IPS-20b (cell line): ENCODE measurements around the gene EMILIN2.
"Not testable (repeated sequence)": the region's sequence is repeated elsewhere in the genome, so short reads cannot be mapped to it uniquely, and the experiment has no call there.

Experiments
- H3K27ac ChIP-seq: one replicate; pipeline ENCODE4 v1.5.1; 2013; ENCODE audit warnings: low read length
- H3K27me3 ChIP-seq: 2 replicates; pipeline ENCODE4 v1.6.1; 2013; ENCODE audit warnings: mild to moderate bottlenecking, low read length, inconsistent platforms; ENCODE audit not compliant: insufficient read depth
- H3K36me3 ChIP-seq: 2 replicates; pipeline ENCODE4 v1.6.1; 2013; ENCODE audit warnings: low read depth, mild to moderate bottlenecking, inconsistent platforms, low read length, moderate library complexity; ENCODE audit not compliant: insufficient read depth
- H3K4me1 ChIP-seq: 2 replicates; pipeline ENCODE4 v1.6.1; 2013; ENCODE audit warnings: mild to moderate bottlenecking, control low read depth, inconsistent platforms, low read length, moderate library complexity; ENCODE audit not compliant: insufficient read depth
- H3K4me3 ChIP-seq: 2 replicates; pipeline ENCODE4 v1.5.1; 2013; ENCODE audit warnings: mild to moderate bottlenecking, low read length, inconsistent platforms
- H3K9ac ChIP-seq: 2 replicates; pipeline ENCODE4 v1.6.1; 2013; ENCODE audit warnings: low read depth, mild to moderate bottlenecking, inconsistent platforms, low read length, moderate library complexity
- H3K9me3 ChIP-seq: 2 replicates; pipeline ENCODE4 v1.6.1; 2013; ENCODE audit warnings: mild to moderate bottlenecking, low read depth, low read length, inconsistent platforms; ENCODE audit not compliant: insufficient read depth

The EMILIN2 gene

DNA sequence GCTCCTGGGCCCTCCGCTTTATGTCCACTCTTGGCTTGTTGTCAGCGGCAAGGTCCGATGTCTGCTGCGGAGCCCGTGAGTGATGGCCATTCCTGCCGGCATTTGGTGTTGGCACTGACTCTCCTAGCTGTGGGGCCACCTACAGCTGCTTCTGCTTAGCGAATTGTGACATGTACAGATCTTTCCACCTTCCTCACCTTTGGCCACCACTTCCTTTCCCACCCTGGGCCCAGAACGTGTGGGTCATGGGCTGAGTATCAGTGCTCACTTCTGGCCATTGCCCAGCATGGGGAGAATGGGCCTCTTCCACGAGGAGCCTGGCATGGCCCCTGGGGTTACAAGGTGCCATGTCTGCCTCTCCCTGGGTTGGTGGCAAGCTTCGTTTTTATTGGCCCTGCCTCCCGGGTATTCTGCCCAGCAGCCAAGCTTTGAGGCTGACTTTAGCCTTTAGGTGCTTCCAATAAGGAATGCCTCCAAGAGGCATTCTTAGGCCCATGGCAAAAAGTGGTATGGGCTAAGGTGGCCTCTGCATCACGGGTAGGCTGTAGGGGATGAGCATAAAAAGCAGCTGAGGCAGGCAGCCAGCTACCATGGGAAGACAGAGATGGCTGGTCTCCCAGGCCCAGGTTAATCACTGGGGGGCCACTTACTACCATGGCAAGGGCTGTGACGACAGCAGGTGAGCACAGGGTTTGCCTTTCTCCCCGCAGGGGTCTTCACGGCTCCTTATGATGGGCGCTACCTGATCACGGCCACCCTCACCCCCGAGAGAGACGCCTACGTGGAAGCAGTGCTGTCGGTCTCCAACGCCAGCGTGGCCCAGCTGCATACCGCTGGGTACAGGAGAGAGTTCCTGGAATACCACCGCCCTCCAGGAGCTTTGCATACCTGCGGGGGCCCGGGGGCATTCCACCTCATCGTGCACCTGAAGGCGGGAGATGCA, 65.8 kb downstream of the EMILIN2 start:
- Histone ChIP-seq H3K27me3 (no peaks in the 10 kb centered on the region; the same call in 1 of the 2 replicates), H3K4me1 (peaks cover 21% of the 10 kb centered on the region), H3K36me3 (peaks cover 43% of the 10 kb centered on the region), H3K9ac (no peak overlapping the region), H3K9me3 (no peaks in the 10 kb centered on the region), H3K27ac (no peak overlapping the region), H3K4me3 (no peak overlapping the region)

DNA sequence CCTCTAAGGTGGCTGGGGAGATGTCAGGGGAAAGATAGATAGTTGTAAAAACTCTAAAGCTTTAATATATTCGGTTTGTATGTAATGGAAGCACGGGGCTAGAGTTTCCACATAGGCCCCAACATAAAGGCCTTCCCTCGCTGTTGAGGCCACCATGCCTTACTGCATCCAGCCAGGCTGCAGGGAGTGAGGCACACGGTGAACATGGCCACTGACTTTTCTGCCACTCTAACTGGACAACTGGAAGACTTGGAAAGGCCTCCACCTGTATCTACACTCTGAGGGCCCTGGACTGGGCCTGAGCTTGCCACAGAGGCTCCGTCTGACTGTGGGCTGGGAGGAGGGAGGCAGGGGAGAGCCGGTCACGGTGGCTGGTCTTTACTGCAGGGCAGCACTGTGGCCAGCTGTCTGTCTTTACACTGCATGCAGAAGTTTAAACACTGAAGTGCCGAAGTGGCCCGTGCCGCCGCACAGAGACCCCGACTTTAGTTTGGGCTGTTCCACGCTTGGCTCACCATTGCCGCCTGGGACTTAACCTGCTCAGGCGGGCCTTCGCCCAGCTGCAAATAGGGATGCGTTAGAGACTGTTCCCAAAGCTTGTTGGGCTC, 66.7 kb downstream of the EMILIN2 start:
- peaks cover 48% of the 10 kb centered on the region for H3K36me3 ChIP-seq

DNA sequence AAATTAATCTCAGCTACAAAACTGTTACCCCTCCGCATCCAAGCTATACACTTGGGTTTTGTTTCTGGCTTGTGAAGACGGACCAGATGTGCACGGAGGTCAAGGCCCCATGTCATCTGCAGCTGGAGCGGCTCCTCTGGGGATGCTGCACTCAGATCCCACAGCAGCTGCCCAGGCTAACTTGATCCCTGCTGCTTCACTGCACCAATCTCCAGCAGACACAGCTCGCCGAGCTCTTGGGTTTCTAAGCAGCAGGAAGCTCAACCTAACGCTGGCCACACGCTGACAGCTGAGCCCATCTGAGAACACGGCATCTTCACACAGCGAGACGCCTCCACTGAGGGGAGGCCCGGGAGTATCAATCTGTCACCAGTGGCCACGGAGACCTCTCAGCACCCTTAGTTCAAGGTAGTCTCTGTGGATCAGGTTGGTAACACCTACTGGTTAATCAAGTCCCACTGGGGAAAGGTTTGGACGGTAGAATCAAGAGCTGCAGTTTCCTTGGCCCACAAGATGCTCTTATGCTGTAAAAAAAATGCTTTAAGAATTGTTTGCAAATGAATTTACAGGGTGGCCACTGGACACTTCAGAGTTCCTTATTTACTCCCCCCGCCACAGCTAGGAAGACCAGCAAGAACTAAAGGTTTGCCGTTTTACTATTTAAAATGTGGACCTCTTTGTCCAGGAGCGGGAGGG, 67.5 kb downstream of the EMILIN2 start:
- Histone ChIP-seq H3K27me3 (no peaks in the 10 kb centered on the region), H3K36me3 (peaks cover 49% of the 10 kb centered on the region), H3K27ac (no peak overlapping the region), H3K4me1 (peaks cover 23% of the 10 kb centered on the region), H3K9ac (no peak overlapping the region), H3K4me3 (no peak overlapping the region), H3K9me3 (no peaks in the 10 kb centered on the region)

More for the DNA sequence above, 66.7 kb downstream of the EMILIN2 start:
- no peaks in the 10 kb centered on the region for H3K27me3 ChIP-seq
- no peak overlapping the region for H3K9ac ChIP-seq
- peaks cover 23% of the 10 kb centered on the region for H3K4me1 ChIP-seq
- no peak overlapping the region for H3K4me3 ChIP-seq
- H3K9me3 ChIP-seq: no peaks in the 10 kb centered on the region
- no peak overlapping the region for H3K27ac ChIP-seq

DNA sequence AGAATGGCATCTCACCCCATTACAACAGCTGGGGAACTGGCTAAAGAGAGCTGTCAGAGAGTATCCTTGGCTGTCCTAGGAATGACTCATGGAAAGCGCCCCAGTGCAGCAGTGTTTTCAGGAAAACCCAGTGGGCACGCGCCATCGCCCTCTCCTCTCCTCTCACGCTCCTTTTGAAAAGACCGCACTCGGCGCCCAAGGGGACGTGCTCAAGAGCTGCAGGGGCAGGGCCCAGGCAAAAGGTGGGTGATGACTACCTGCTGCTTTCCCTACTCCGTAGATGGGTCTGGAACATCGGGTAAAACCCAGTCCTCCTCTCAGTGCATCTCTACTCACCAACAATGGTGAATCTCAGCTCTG, 68.1 kb downstream of the EMILIN2 start:
- peaks cover 23% of the 10 kb centered on the region for H3K4me1 ChIP-seq
- no peak overlapping the region for H3K9ac ChIP-seq
- no peak overlapping the region for H3K27ac ChIP-seq
- peaks cover 48% of the 10 kb centered on the region for H3K36me3 ChIP-seq
- no peaks in the 10 kb centered on the region for H3K9me3 ChIP-seq
- no peaks in the 10 kb centered on the region for H3K27me3 ChIP-seq
- no peak overlapping the region for H3K4me3 ChIP-seq

DNA sequence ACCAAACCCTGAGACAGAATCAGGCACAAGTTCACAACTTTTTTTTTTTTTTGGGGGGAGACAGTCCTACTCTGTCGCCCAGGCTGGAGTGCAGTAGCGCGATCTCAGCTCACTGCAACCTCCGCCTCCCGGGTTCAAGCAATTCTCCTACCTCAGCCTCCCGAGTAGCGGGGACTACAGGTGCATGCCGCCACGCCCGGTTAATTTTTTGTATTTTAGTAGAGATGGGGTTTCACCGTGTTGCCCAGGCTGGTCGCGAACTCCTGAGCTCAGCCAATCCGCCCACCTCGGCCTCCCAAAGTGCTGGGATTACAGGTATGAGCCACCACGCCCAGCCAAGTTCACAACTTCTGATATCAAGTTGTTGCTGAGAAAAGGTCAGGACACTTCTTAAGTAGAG, 68.7 kb downstream of the EMILIN2 start:
- H3K4me3 ChIP-seq, H3K27me3 ChIP-seq, H3K27ac ChIP-seq, H3K9me3 ChIP-seq, H3K9ac ChIP-seq: not testable (repeated sequence)
- Histone ChIP-seq H3K4me1 (peaks cover 23% of the 10 kb centered on the region), H3K36me3 (peaks cover 49% of the 10 kb centered on the region)

DNA sequence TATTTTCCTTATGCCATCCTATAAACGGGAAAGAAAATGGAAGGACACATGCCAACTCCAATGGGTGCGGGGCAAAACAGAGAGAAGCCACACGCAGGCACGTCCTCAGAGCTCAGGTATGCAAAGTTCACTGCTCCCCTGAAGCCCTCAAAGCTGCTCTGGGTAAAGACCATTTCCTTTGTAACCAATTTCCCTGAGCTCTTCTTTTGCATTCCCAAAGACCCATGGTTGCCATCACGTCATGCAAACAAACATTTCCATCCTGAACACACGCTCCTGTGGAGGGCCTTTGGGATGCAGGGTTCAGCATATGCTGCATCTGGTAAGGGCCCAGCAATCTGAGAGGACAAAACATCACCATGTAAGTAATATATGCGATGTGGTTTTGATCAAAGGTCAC, 69.4 kb downstream of the EMILIN2 start:
- no peaks in the 10 kb centered on the region for H3K9me3 ChIP-seq
- no peaks in the 10 kb centered on the region for H3K27me3 ChIP-seq
- peaks cover 52% of the 10 kb centered on the region for H3K36me3 ChIP-seq
- H3K9ac ChIP-seq: peak overlapping the region; percentile 20; the same call in 1 of the 2 replicates
- H3K4me3 ChIP-seq: peak overlapping the region; percentile 11; the same call in 1 of the 2 replicates
- H3K27ac ChIP-seq: no peak overlapping the region
- peaks cover 23% of the 10 kb centered on the region for H3K4me1 ChIP-seq

DNA sequence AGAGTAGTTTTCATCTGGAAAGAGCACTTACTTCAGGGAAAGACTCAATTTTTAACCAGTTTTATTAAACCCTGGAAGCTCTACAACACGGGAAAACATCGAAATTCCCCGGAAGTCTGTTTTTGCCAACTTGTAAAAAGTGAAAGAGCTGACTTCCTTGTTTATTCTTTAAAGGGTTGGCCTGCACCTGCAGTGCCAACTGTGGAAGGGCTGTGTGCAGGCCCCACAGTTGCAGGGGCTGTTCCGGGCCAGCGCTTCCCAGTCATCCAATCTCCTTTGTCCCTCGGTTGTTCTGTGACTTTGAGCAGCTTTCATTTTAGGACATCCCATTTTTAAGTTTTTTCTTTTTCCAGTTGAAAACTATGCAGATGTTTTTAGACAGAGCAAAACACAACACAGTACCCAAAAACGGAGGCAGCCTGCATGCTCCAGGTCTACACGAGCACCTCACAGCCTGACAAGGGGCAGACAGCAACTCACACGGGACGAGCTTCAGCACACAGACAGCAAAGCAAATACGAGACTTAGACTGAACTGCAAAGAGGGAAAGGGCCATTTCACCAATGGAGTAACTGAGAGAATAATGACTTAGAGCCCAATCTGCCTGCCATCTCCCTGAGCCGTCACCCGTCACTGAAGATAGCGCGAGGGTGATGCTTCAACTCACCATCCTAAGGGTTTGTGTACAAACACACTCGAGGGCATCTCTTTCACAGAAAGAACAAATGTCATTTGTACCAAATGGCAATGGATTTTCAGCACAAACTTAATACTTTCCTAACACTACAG, 70.6 kb downstream of the EMILIN2 start:
- Histone ChIP-seq H3K27ac (no peak overlapping the region), H3K4me1 (peaks cover 23% of the 10 kb centered on the region), H3K36me3 (peaks cover 58% of the 10 kb centered on the region), H3K4me3 (no peak overlapping the region), H3K27me3 (no peaks in the 10 kb centered on the region), H3K9ac (peak overlapping the region; percentile 10; the same call in 1 of the 2 replicates), H3K9me3 (no peaks in the 10 kb centered on the region)

DNA sequence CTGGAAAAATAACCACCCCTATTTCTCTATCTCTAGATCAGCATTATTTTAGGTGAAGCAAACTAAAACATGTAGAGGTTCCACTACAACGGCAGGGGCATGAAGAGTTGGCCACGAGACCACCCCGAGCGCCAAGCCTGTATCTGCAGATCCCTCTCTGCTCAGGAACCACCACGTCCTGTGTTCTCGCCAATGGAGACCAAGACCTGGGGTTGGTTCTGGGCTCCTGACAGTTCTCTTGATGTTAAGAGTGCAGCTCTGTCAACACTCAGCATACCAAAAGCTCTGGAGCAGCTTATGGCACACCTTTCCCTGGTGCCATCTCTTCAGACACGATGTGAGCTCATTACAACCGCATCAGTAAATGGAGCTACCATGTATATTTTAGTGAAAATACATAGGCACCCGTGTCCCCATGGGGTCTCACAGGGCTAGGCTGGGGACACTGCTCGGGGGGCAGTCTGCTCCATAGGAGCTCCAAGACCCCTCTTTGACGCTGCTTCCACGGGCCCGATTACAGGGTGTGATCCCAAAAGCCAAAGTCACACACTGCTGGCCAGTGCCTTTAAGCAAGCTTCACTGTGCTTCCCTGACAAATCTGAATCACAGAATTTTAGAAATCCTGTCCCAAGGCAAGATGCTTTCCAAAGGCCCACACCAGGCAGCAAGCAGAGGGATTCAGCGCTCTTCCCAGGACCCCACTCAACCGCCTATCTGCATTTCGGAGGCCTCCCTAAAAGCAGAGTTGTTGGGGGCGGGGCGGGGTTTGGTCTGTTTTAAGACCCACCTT, 72.2 kb downstream of the EMILIN2 start:
- peaks cover 23% of the 10 kb centered on the region for H3K4me1 ChIP-seq
- peaks cover 60% of the 10 kb centered on the region for H3K36me3 ChIP-seq
- H3K4me3 ChIP-seq: no peak overlapping the region
- no peaks in the 10 kb centered on the region for H3K27me3 ChIP-seq
- no peak overlapping the region for H3K27ac ChIP-seq
- no peak overlapping the region for H3K9ac ChIP-seq
- no peaks in the 10 kb centered on the region for H3K9me3 ChIP-seq

DNA sequence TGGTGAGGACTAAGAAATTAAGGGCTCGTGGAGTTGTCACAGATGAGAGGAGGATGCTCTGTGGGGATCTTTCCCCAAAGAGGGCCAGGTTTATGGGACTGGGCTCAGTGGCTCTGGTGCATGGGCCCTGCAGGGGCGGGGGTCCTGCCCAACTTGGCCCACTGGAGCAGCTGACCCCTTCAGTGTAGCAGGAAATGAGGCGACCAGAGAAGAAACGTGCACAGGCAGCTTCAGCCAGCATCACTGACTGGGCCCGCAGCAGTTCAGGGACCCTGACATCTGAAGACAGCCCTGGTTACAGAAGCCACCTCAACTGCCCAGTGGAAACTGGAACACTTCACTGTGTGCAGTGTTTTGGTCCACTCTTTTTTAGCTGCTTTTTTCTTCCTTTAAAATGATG, 72.8 kb downstream of the EMILIN2 start:
- no peak overlapping the region for H3K9ac ChIP-seq
- H3K27me3 ChIP-seq: no peaks in the 10 kb centered on the region
- H3K27ac ChIP-seq: no peak overlapping the region
- H3K36me3 ChIP-seq: peaks cover 60% of the 10 kb centered on the region
- H3K4me3 ChIP-seq: no peak overlapping the region
- no peaks in the 10 kb centered on the region for H3K9me3 ChIP-seq
- peaks cover 23% of the 10 kb centered on the region for H3K4me1 ChIP-seq

DNA sequence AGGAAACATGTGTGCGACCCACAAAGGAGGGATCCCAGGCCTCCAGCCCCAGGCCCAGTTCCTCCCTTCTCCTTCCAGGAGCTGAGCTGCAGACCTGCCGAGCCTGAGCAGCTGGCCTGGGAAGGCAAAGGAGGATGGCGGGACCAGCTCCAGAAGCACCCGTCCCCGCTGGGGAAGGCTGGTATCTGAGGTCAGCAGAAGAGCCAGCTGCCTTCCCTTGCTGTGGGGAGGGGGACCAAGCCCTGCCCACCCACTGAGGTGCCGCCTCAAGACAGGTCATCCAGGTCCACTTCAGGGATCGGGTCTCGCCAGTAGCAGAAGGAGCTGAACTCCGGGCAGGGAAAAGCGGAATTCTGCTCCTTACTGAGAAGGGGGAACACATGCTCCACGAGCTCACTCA, 73.2 kb downstream of the EMILIN2 start:
- Histone ChIP-seq H3K9ac (no peak overlapping the region), H3K4me3 (no peak overlapping the region), H3K9me3 (no peaks in the 10 kb centered on the region), H3K27ac (no peak overlapping the region), H3K36me3 (peaks cover 63% of the 10 kb centered on the region), H3K4me1 (peaks cover 22% of the 10 kb centered on the region), H3K27me3 (no peaks in the 10 kb centered on the region)
